NCI-H146 treated with DMSO at 0.1 percent for 48 hours (cell line): ENCODE data around the gene WRAP53.
"Not testable (repeated sequence)": the region's sequence is repeated elsewhere in the genome, so short reads cannot be mapped to it uniquely, and the experiment has no call there.

Source experiments
- DNase-seq: peaks from one replicate; lab custom pipeline; 2025; ENCODE audit not compliant: unreplicated experiment; lab: John Stamatoyannopoulos, UW

WRAP53 gene

GRCh38 chr17:7687908-7688807, at the start of gene WRAP53:
TSS of gene WRAP53 (plus strand) at chr17:7688477. CDS start at chr17:7688649, 172 bp downstream.
- DNase-seq = peak; percentile 90

- DNase-seq = no peak
Measured at GRCh38 chr17:7640783-7641182, 47.5 kb upstream of the WRAP53 start.

GRCh38 chr17:7641635-7642034, 46.6 kb upstream of the WRAP53 start:
- DNase-seq = not testable (repeated sequence)

- no peak for DNase-seq
Measured at GRCh38 chr17:7644775-7645174, 43.5 kb upstream of the WRAP53 start.

GRCh38 chr17:7646457-7646856, 41.8 kb upstream of the WRAP53 start:
- no peak for DNase-seq

- no peak for DNase-seq
Measured at GRCh38 chr17:7647018-7647417, 41.3 kb upstream of the WRAP53 start.

GRCh38 chr17:7650509-7651096, 37.7 kb upstream of the WRAP53 start, which contains the start of gene ATP1B2:
TSS of gene ATP1B2 (plus strand) at chr17:7650926. CDS start at chr17:7651519, 593 bp downstream.
- DNase-seq = peak; percentile 66

GRCh38 chr17:7651097-7651664, 37.1 kb upstream of the WRAP53 start:
- DNase-seq = no peak

- no peak for DNase-seq
Measured at GRCh38 chr17:7651665-7652387, 36.5 kb upstream of the WRAP53 start.

GRCh38 chr17:7652388-7653356, 35.6 kb upstream of the WRAP53 start:
- no peak for DNase-seq

- DNase-seq = no peak
Measured at GRCh38 chr17:7654832-7655540, 33.3 kb upstream of the WRAP53 start.

- DNase-seq = no peak
Measured at GRCh38 chr17:7655541-7655840, 32.8 kb upstream of the WRAP53 start.

- no peak for DNase-seq
Measured at GRCh38 chr17:7656958-7657609, 31.2 kb upstream of the WRAP53 start.

- DNase-seq = no peak
Measured at GRCh38 chr17:7667656-7668406, 20.4 kb upstream of the WRAP53 start.

- DNase-seq = no peak
Measured at GRCh38 chr17:7668482-7668881, 19.8 kb upstream of the WRAP53 start.

GRCh38 chr17:7673239-7673638, 15.0 kb upstream of the WRAP53 start:
- no peak for DNase-seq

- no peak for DNase-seq
Measured at GRCh38 chr17:7674934-7675333, 13.3 kb upstream of the WRAP53 start.

- DNase-seq = no peak
Measured at GRCh38 chr17:7676533-7676932, 11.7 kb upstream of the WRAP53 start.
